Activated CD4-positive, alpha-beta T cell treated with anti-CD3 and anti-CD28 coated beads, Interleukin-2, amount 50 U/mL, for 4 hours (primary cell): Measurements from ENCODE around the gene ZNF454.

ENCODE experiments used
- DNase-seq, 2 experiments: peaks; one replicate each; pipeline ENCODE4 v3.0.0-alpha.2; 2020

ZNF454 gene

GRCh38 chr5:178993955-178994579 is 53.1 kb downstream of the ZNF454 start:
- DNase-seq = no peak

- DNase-seq = no peak
Observed at GRCh38 chr5:178994580-178995340, 53.8 kb downstream of the ZNF454 start, which contains the start of gene GRM6. Gene GRM6 (minus strand): TSS chr5:178995320. CDS start chr5:178994944, 376 bp downstream.

- DNase-seq = no peak
Observed at GRCh38 chr5:178995341-178995690, 54.3 kb downstream of the ZNF454 start.

GRCh38 chr5:178996156-178996555 is 55.2 kb downstream of the ZNF454 start:
- no peak for DNase-seq

GRCh38 chr5:178997191-178997590 is 56.2 kb downstream of the ZNF454 start:
- no peak for DNase-seq

- DNase-seq = no peak
Observed at GRCh38 chr5:178998441-178998840, 57.4 kb downstream of the ZNF454 start.

GRCh38 chr5:179006564-179006963 is 65.6 kb downstream of the ZNF454 start:
- DNase-seq = no peak

GRCh38 chr5:179008667-179009066 is 67.7 kb downstream of the ZNF454 start:
- DNase-seq = no peak
